ENCODE measurements around the gene GABARAPL1. TPM values are rescaled to one million over a fixed set of nuclear protein-coding genes. Genes with fewer than 3 reads are reported as not detected.

GABARAPL1 gene
- total and polyA plus RNA-seq, 10 of the 15 experiments (the other 5 are each of a cell fraction or from before 2014, with no cell fraction given), result 0.42 to 3.7 (median 1.4) TPM

- TF ChIP-seq SMAD5 (IDR thresholded peaks at IDR 0.05; ENCODE audit: low read depth), result no peak
Observed at GRCh38 chr12:10260927-10261326, 48.2 kb downstream of the GABARAPL1 start (continued).

- RAD21 ChIA-PET (ENCODE audit: unreplicated experiment), result no interaction called here
- Histone ChIP-seq H3K4me3 (no peak overlapping the region), H3K79me2 (ENCODE audit: control insufficient read depth, insufficient read depth, low read length) (no peaks in the 10 kb centered on the region), H3K27ac (ENCODE audit: control insufficient read depth, insufficient read depth) (no peak overlapping the region), H4K20me1 (ENCODE audit: control insufficient read depth, insufficient read depth) (no peaks in the 10 kb centered on the region), H3K36me3 (ENCODE audit: control insufficient read depth in 2 of 2, insufficient read depth in 2 of 2, low read length in 1 of 2) (no peaks in the 10 kb centered on the region), H3K4me2 (ENCODE audit: control insufficient read depth, insufficient read depth) (no peak overlapping the region), H3K4me1 (ENCODE audit: control insufficient read depth, insufficient read depth, low read length) (no peaks in the 10 kb centered on the region), H2AFZ (ENCODE audit: control insufficient read depth, low read depth, low read length) (no peak overlapping the region), H3K9me3 (replicated peaks; ENCODE audit: control insufficient read depth, insufficient read depth, low read length) (no peaks in the 10 kb centered on the region), H3K27me3 (replicated peaks in 1 of 2; ENCODE audit: control insufficient read depth in 2 of 2, insufficient read depth in 2 of 2, low read length in 1 of 2) (no peaks in the 10 kb centered on the region), H3K9ac (ENCODE audit: control insufficient read depth, insufficient read depth, low read length) (no peak overlapping the region)
- CTCF ChIA-PET, result no interaction called here
- intact Hi-C loops (cut with micrococcal nuclease; ENCODE audit: unreplicated experiment), result no loop called here
- BruUV-seq (replicated peaks), result no TSS peak
- TF ChIP-seq EGR1 (IDR thresholded peaks at IDR 0.05; ENCODE audit: borderline replicate concordance in 1 of 2, low read depth in 2 of 2, low read length in 2 of 2) (no peak), RCOR1 (conservative IDR thresholded peaks at IDR 0.05; ENCODE audit: low read depth, low read length) (no peak), ZNF274 (IDR thresholded peaks at IDR 0.05; ENCODE audit: insufficient read depth, insufficient read length) (no peak), KLF5 (IDR thresholded peaks at IDR 0.05; ENCODE audit: partially characterized antibody) (no peak)
- POLR2A ChIA-PET, result no interaction called here
- SMC1A ChIA-PET (ENCODE audit: uncharacterized antibody, unreplicated experiment), result no interaction called here
- in situ Hi-C loops (cut with MboI), result no loop called here
- 66% methylated on average over 5 of the region's 5 CpGs for WGBS (ENCODE audit: insufficient coverage, insufficient replicate concordance, low lambda C conversion rate, missing lambda C conversion rate)
- DNase-seq (ENCODE audit: low read depth, low spot score) (no peak), FAIRE-seq (no peak), ATAC-seq (no peak)
Observed at GRCh38 chr12:10268037-10268436, 55.4 kb downstream of the GABARAPL1 start.

GRCh38 chr12:10272467-10272866 lies 59.8 kb downstream of the GABARAPL1 start:
- ChIA-PET POLR2A (no interaction called here), CTCF (no interaction called here), SMC1A (ENCODE audit: uncharacterized antibody, unreplicated experiment) (no interaction called here), RAD21 (ENCODE audit: unreplicated experiment) (no interaction called here)
- no peaks in the 10 kb centered on the region for H3K9me3 ChIP-seq (replicated peaks; ENCODE audit: control insufficient read depth, insufficient read depth, low read length)
- intact Hi-C loops (cut with micrococcal nuclease; ENCODE audit: unreplicated experiment), result no loop called here
- FAIRE-seq (no peak), ATAC-seq (no peak), DNase-seq (ENCODE audit: low read depth, low spot score) (no peak)
- no peaks in the 10 kb centered on the region for H3K79me2 ChIP-seq (ENCODE audit: control insufficient read depth, insufficient read depth, low read length)
- BruUV-seq (replicated peaks), result no TSS peak
- H4K20me1 ChIP-seq (ENCODE audit: control insufficient read depth, insufficient read depth), result no peaks in the 10 kb centered on the region
- no peaks in the 10 kb centered on the region for H3K27me3 ChIP-seq (replicated peaks in 1 of 2; ENCODE audit: control insufficient read depth in 2 of 2, insufficient read depth in 2 of 2, low read length in 1 of 2)
- WGBS (ENCODE audit: insufficient coverage, insufficient replicate concordance, low lambda C conversion rate, missing lambda C conversion rate), result 45% methylated on average over 2 of the region's 2 CpGs
- no peaks in the 10 kb centered on the region for H3K36me3 ChIP-seq (ENCODE audit: control insufficient read depth in 2 of 2, insufficient read depth in 2 of 2, low read length in 1 of 2)
- H3K4me2 ChIP-seq (ENCODE audit: control insufficient read depth, insufficient read depth), result no peak overlapping the region
- no peak overlapping the region for H3K9ac ChIP-seq (ENCODE audit: control insufficient read depth, insufficient read depth, low read length)
- no peak overlapping the region for H2AFZ ChIP-seq (ENCODE audit: control insufficient read depth, low read depth, low read length)
- no peak overlapping the region for H3K4me3 ChIP-seq
- H3K4me1 ChIP-seq (ENCODE audit: control insufficient read depth, insufficient read depth, low read length), result no peaks in the 10 kb centered on the region
- no peak overlapping the region for H3K27ac ChIP-seq (ENCODE audit: control insufficient read depth, insufficient read depth)
- TF ChIP-seq CBX3 (IDR thresholded peaks at IDR 0.05; ENCODE audit: borderline replicate concordance, low read depth) (no peak), EZH2 (IDR thresholded peaks at IDR 0.05; ENCODE audit: borderline replicate concordance, control insufficient read depth, low read depth, low read length) (no peak), ZNF687 (IDR thresholded peaks at IDR 0.05) (no peak), CHD2 (IDR thresholded peaks at IDR 0.05; ENCODE audit: borderline replicate concordance, low read depth, low read length) (no peak), EED (IDR thresholded peaks at IDR 0.05; ENCODE audit: low read depth) (no peak), BCL3 (IDR thresholded peaks at IDR 0.05; ENCODE audit: borderline replicate concordance, insufficient read depth, low read depth, low read length, poor library complexity, severe bottlenecking) (no peak)
- in situ Hi-C loops (cut with MboI), result no loop called here

All from GM12878 (cell line).